ENCODE measurements around the gene LYVE1.

- TF ChIP-seq REST (IDR thresholded peaks at IDR 0.05; ENCODE audit: insufficient read depth in 1 of 2, low read depth in 2 of 2, low read length in 2 of 2) (no peak), SIN3A (IDR thresholded peaks at IDR 0.05; ENCODE audit: borderline replicate concordance, insufficient read depth, low read length) (no peak), POLR2AphosphoS5 (IDR thresholded peaks at IDR 0.05; ENCODE audit: low read depth, low read length) (no peak), TAF1 (IDR thresholded peaks at IDR 0.05; ENCODE audit: borderline replicate concordance, insufficient read depth, low read length) (no peak)
These were observed 4.4 kb downstream of the LYVE1 start for GRCh38 chr11:10564030-10564429.
